Placental pericyte (primary cell): Measurements from ENCODE around the gene ICAM1. TPM values are rescaled to one million over a fixed set of nuclear protein-coding genes. Genes with fewer than 3 reads are reported as not detected.

Source experiments
- small RNA-seq: library from RNA; depleted of rRNA; stranded (forward); fragments of <200 nt; gene quantifications from one replicate; pipeline ENCODE3, GENCODE V24; 2012; ENCODE audit warnings: low replicate concordance
- total RNA-seq: library from RNA; depleted of rRNA; stranded (reverse); fragments of >200 nt; gene quantifications from 2 replicates; pipeline ENCODE4 v1.2.3, GENCODE V29; 2012

Gene ICAM1
- 52.1 and 189 TPM in 2 replicates for total RNA-seq

GRCh38 chr19:10270616-10271394 lies at the start of gene ICAM1:
Gene ICAM1 (plus strand): TSS chr19:10271120. CDS start chr19:10271160, 40 bp downstream.

GRCh38 chr19:10230861-10231611 lies 39.9 kb upstream of the ICAM1 start, which contains the start of gene S1PR2:
Gene S1PR2 (minus strand): TSS chr19:10231331. CDS start chr19:10224905, 6,426 bp downstream.

GRCh38 chr19:10251792-10252694 lies 18.9 kb upstream of the ICAM1 start, which contains the start of gene MRPL4:
Gene MRPL4 (plus strand): TSS chr19:10252214. CDS start chr19:10252254, 40 bp downstream.

GRCh38 chr19:10286803-10287737 lies 16.1 kb downstream of the ICAM1 start, which contains the start of gene ICAM4:
Gene ICAM4 (plus strand): TSS chr19:10286955. CDS start chr19:10287013, 58 bp downstream.

GRCh38 chr19:10289836-10290356 lies 19.0 kb downstream of the ICAM1 start, which contains the start of gene ICAM5:
Gene ICAM5 (plus strand): TSS chr19:10289952. CDS start chr19:10290044, 92 bp downstream.

GRCh38 chr19:10309423-10309822 lies 38.5 kb downstream of the ICAM1 start, which contains the start of gene ZGLP1:
Gene ZGLP1 (minus strand): TSS chr19:10309815.

GRCh38 chr19:10315335-10316214 lies 44.7 kb downstream of the ICAM1 start, which contains the start of gene FDX2:
Gene FDX2 (minus strand): TSS chr19:10316015. CDS start chr19:10315996, 19 bp downstream.

GRCh38 chr19:10332965-10333757 lies 62.2 kb downstream of the ICAM1 start, which contains the start of gene RAVER1:
Gene RAVER1 (minus strand): TSS chr19:10333529. CDS start chr19:10333507, 22 bp downstream.

Small RNA genes within 50 kb of the gene (small RNA-seq; reads per million reads assigned to genes)
- gene AC011511.1 (not detected), gene AC011511.4 (not detected), gene MIR4322 (not detected)

Other genes with a start within 250 kb of the ICAM1 start
- gene SHFL, start 184.8 kb upstream of the ICAM1 start, total RNA-seq, result 22.8 and 29.8 TPM in 2 replicates
- under 0.01 TPM in 1 of 2 replicates, not detected in the other for gene ANGPTL6, start 168.4 kb upstream of the ICAM1 start, total RNA-seq
- 24.5 and 56.1 TPM in 2 replicates for gene PPAN, start 164.8 kb upstream of the ICAM1 start, total RNA-seq
- gene P2RY11, start 159.4 kb upstream of the ICAM1 start, total RNA-seq, result 1.3 and 3.3 TPM in 2 replicates
- 276 and 386 TPM in 2 replicates for gene EIF3G, start 151.2 kb upstream of the ICAM1 start, total RNA-seq
- 23.4 and 96.8 TPM in 2 replicates for gene DNMT1, start 76.2 kb upstream of the ICAM1 start, total RNA-seq
- 41.9 and 42.2 TPM in 2 replicates for gene S1PR2, start 39.8 kb upstream of the ICAM1 start, total RNA-seq
- gene MRPL4, start 18.9 kb upstream of the ICAM1 start, total RNA-seq, result 42.7 and 79.3 TPM in 2 replicates
- 8.3 and 9.2 TPM in 2 replicates for gene ICAM4, start 15.8 kb downstream of the ICAM1 start, total RNA-seq
- 11.6 and 16.2 TPM in 2 replicates for gene ICAM5, start 18.8 kb downstream of the ICAM1 start, total RNA-seq
- 0.44 and 0.72 TPM in 2 replicates for gene ZGLP1, start 38.7 kb downstream of the ICAM1 start, total RNA-seq
- 19.5 and 36.1 TPM in 2 replicates for gene FDX2, start 44.9 kb downstream of the ICAM1 start, total RNA-seq
- gene RAVER1, start 62.4 kb downstream of the ICAM1 start, total RNA-seq, result 11.2 and 25.3 TPM in 2 replicates
- 2.8 and 11.3 TPM in 2 replicates for gene ICAM3, start 68.5 kb downstream of the ICAM1 start, total RNA-seq
- gene TYK2, start 109.5 kb downstream of the ICAM1 start, total RNA-seq, result 56.2 and 108 TPM in 2 replicates
- 208 and 224 TPM in 2 replicates for gene CDC37, start 132.4 kb downstream of the ICAM1 start, total RNA-seq
- gene PDE4A, start 149.4 kb downstream of the ICAM1 start, total RNA-seq, result 5.5 and 8.0 TPM in 2 replicates
- gene KEAP1, start 232.2 kb downstream of the ICAM1 start, total RNA-seq, result 60.6 and 79.3 TPM in 2 replicates
- gene S1PR5, start 246.3 kb downstream of the ICAM1 start, total RNA-seq, result 2.0 and 10.5 TPM in 2 replicates